Chondrocyte (in vitro differentiated cells): ENCODE measurements around the gene GPR12. TPM values are rescaled to one million over a fixed set of nuclear protein-coding genes. Genes with fewer than 3 reads are reported as not detected.

Source experiments
- DNase-seq: peaks from one replicate; pipeline ENCODE4 v3.0.0; 2021; ENCODE audit warnings: mixed read lengths, low spot score
- H3K27ac Mint-ChIP-seq: one replicate; pipeline ENCODE4 v1.8.0; 2021; ENCODE audit warnings: mild to moderate bottlenecking, moderate library complexity, mixed read lengths; ENCODE audit not compliant: unreplicated experiment
- H3K27me3 Mint-ChIP-seq: 2 replicates; pipeline ENCODE4 v1.8.0; 2021; ENCODE audit warnings: low read depth, mixed read lengths
- H3K36me3 Mint-ChIP-seq: 2 replicates; pipeline ENCODE4 v1.8.0; 2021; ENCODE audit warnings: low read depth, mixed read lengths
- H3K4me1 Mint-ChIP-seq: 2 replicates; pipeline ENCODE4 v1.8.0; 2021; ENCODE audit warnings: low read depth, mild to moderate bottlenecking, mixed read lengths
- H3K4me3 Mint-ChIP-seq: one replicate; pipeline ENCODE4 v1.8.0; 2021; ENCODE audit warnings: mild to moderate bottlenecking, moderate library complexity, mixed read lengths; ENCODE audit not compliant: unreplicated experiment
- H3K9me3 Mint-ChIP-seq: 2 replicates; pipeline ENCODE4 v1.8.0; 2021; ENCODE audit warnings: low read depth, mixed read lengths
- CTCF ChIP-seq: fragments of 200-600 bp; sonication (generic); IDR thresholded peaks from 2 replicates; pipeline ENCODE4 v1.5.0; 2021; ENCODE audit warnings: antibody characterized with exemption, mild to moderate bottlenecking, moderate library complexity
- long read RNA-seq: library from polyadenylated mRNA; stranded (forward); transcript quantifications from one replicate; pipeline ENCODE4 v2.0.0, GENCODE V29; 2021
- total RNA-seq: library from RNA; stranded (reverse); gene quantifications from 3 replicates; pipeline ENCODE4 v1.2.1, GENCODE V29; 2021

GPR12 gene
- not detected in 3 replicates for total RNA-seq
- long read RNA-seq: 0 reads

DNA sequence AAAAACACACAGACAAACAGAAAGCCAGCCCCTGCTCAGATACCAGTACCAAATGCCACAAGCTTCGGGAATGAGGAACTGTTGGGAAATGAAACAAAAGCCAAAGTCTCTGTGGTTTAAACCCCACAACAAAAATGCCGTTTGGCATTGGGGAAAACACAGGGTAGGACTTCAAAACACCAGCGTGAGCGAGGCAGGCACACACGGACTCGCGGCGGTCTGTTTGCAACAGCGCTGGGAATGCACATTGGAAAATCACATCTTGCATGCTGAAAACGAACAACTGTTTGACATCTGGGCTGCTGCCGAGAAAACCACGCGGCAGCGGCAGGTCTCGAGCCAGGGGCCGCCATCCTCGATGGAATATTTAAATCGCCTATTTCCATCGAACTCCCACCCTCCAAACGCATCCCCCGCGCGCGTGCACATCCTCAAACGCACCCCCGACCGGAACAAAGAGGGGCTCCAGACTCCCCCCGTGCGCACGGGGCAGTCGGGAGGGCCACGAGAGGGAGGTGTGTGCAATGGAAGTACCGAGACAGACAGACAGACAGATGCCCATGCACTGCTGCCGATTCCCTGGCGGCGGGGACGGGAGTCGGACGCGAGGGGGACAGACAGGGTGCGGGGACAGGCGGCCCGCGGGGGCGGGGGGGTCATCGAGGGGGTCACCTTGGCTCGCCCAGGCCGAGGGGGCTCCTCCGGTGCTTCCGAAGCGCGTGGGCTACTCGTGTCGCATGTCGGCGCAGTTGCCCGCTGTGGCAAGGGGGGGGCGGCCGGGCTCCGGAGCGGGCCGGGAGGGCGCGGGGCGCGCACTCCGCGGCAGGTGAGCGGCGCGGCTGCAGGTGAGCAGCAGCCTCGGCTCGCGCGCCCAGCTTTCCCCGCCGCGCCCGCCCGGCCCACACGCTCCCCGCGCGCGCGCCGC lies at the start of gene GPR12:
GPR12 (minus strand) TSS at position 880 of the 925 bp plus-strand sequence. CDS start 959 bp downstream, outside the sequence.
- Mint-ChIP-seq H3K36me3 (peaks cover 6% of the 10 kb centered on the region), H3K4me1 (peaks cover 17% of the 10 kb centered on the region), H3K27ac (no peak within 1 kb of the TSS), H3K27me3 (peaks cover 81% of the 10 kb centered on the region), H3K9me3 (no peaks in the 10 kb centered on the region), H3K4me3 (peak within 1 kb of the TSS; percentile 71)
- no peak for DNase-seq
- no peak for TF ChIP-seq CTCF

DNA sequence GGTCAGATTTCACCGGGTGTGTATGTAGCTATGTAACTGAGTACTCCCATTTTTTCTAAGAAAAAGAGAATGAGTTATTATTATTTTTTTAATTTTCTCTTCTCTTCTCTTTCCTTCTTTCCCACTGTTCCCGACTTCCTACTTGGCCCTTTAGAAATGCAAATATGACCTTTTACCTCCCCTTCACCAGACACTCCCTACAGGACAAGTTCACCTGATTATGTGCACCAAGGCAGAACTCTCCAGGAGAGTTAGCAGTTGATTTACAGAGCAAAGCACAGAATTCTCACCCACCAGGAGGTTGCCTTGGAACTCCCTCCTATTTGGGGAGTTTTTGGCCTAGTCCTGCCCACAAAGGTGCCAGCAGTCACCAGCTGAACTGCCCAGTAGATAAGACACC lies 49.5 kb upstream of the GPR12 start:
- peaks cover 42% of the 10 kb centered on the region for H3K27me3 Mint-ChIP-seq
- H3K36me3 Mint-ChIP-seq: no peaks in the 10 kb centered on the region
- peaks cover 9% of the 10 kb centered on the region for H3K9me3 Mint-ChIP-seq
- TF ChIP-seq CTCF: no peak
- H3K4me1 Mint-ChIP-seq: no peaks in the 10 kb centered on the region
- no peak for DNase-seq
- no peak overlapping the region for H3K4me3 Mint-ChIP-seq
- H3K27ac Mint-ChIP-seq: no peak overlapping the region

DNA sequence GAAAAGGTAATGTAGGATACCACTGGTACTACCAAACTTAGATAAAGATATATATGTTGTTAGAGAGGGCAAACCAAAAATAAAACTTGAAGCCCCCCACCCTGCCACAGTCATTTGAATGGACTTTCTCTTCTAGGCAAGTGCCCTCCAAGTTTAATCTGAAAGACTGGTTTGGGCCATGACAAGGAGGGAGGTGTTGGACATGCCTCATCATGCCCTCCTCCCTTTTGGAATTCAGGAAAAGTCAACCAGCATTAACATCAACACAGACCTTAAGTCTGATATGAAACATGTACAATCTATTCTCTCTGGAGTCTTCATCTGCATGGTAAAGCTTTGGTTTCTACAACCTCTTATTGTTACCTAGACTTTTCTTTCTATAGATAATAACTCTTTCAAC lies 46.3 kb upstream of the GPR12 start:
- no peak for TF ChIP-seq CTCF
- Mint-ChIP-seq H3K27me3 (peaks cover 42% of the 10 kb centered on the region), H3K36me3 (no peaks in the 10 kb centered on the region), H3K4me1 (no peaks in the 10 kb centered on the region), H3K9me3 (peaks cover 20% of the 10 kb centered on the region), H3K4me3 (no peak overlapping the region), H3K27ac (no peak overlapping the region)
- DNase-seq: no peak

- H3K27ac Mint-ChIP-seq: no peak overlapping the region
- no peak for TF ChIP-seq CTCF
- peaks cover 28% of the 10 kb centered on the region for H3K27me3 Mint-ChIP-seq
- no peak overlapping the region for H3K4me3 Mint-ChIP-seq
- no peaks in the 10 kb centered on the region for H3K36me3 Mint-ChIP-seq
- no peaks in the 10 kb centered on the region for H3K4me1 Mint-ChIP-seq
- no peak for DNase-seq
- peaks cover under 1% of the 10 kb centered on the region for H3K9me3 Mint-ChIP-seq
These were observed 27.4 kb upstream of the GPR12 start for GRCh38 chr13:26787961-26788360.

DNA sequence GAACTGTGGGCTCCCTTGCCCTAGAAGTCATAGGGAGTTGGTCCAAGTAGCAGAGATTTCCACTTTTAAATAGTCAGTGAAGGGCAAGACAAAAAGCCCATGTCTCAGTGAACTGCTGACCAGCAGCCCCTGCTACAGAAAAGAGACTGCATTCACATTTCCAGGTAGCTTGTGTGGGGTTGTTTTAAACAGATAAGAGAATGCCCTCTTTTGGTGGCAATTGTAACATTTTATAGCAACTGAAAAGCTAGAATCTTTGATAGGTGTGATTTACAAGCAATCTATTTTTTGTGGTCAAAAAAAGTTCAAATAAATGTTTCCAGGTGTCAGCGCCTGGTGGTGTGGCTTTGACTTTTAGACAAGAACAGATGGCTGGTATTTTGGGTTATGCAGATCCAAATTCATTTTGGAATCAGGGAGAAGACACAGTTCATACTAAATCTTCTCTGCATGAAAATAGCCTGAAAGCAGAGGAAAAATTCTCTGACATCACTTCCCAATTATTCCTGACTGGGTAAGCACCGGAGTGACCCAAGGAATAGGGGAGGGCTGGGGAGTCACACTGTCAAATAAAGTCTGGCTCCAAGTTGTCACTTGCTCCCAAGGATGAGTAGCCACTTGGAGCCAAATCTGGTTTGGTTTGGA lies 26.2 kb upstream of the GPR12 start:
- H3K27ac Mint-ChIP-seq: no peak overlapping the region
- no peaks in the 10 kb centered on the region for H3K4me1 Mint-ChIP-seq
- peaks cover 3% of the 10 kb centered on the region for H3K36me3 Mint-ChIP-seq
- peaks cover 30% of the 10 kb centered on the region for H3K27me3 Mint-ChIP-seq
- H3K4me3 Mint-ChIP-seq: no peak overlapping the region
- DNase-seq: no peak
- H3K9me3 Mint-ChIP-seq: peaks cover 9% of the 10 kb centered on the region
- TF ChIP-seq CTCF: no peak
